ENCODE measurements around the gene CHD6. TPM values are rescaled to one million over a fixed set of nuclear protein-coding genes. Genes with fewer than 3 reads are reported as not detected.

Gene CHD6
- total RNA-seq, 1 experiment from 2014 or later = 80.5 TPM

DNA sequence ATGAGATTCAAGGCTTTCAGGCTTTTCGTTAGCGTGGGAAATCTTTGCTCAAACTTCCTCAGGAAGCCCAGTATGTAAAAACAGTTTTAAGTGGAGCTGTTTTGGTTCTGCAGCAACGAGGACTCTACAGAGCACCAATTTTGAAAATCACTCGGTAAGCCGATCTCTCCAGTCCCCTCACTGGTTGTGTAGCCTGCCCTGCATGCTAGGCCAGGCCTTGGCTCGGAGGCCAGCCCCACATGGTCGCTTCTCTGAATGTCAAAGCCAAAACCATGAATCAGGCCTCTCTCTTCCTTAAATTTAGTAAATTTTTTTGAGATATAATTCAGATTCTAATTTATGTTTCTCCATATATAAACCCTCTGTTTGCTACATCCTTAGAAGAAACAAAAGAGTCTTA, 108.0 kb downstream of the CHD6 start:
- TF ChIP-seq CTCF (IDR thresholded peaks at IDR 0.05; ENCODE audit: insufficient read depth in 1 of 2, low read depth in 1 of 2, low read length in 1 of 2, severe bottlenecking in 1 of 2, unreplicated experiment in 1 of 2) = no peak
- POLR2A ChIA-PET = no interaction called here
- Mint-ChIP-seq H3K4me3 (ENCODE audit: unreplicated experiment) (no peak overlapping the region), H3K4me1 (ENCODE audit: low read depth, unreplicated experiment) (peaks cover 25% of the 10 kb centered on the region), H3K27me3 (ENCODE audit: insufficient read depth, unreplicated experiment) (no peaks in the 10 kb centered on the region), H3K9me3 (ENCODE audit: unreplicated experiment) (peaks cover 16% of the 10 kb centered on the region), H3K27ac (ENCODE audit: unreplicated experiment) (no peak overlapping the region), H3K36me3 (ENCODE audit: insufficient read depth, unreplicated experiment) (peaks cover 24% of the 10 kb centered on the region)
- Histone ChIP-seq H3K27me3 (replicated peaks; ENCODE audit: control insufficient read depth, insufficient read depth, low read length) (no peaks in the 10 kb centered on the region), H3K9me3 (no peaks in the 10 kb centered on the region), H3K4me1 (peaks cover 7% of the 10 kb centered on the region), H3K4me3 (ENCODE audit: low read depth, low read length) (no peak overlapping the region), H3K36me3 (ENCODE audit: control insufficient read depth, insufficient read depth, low read length) (peaks cover 9% of the 10 kb centered on the region; the same call in 1 of the 2 replicates)
- DNase-seq = no peak
- no TSS peak for BruUV-seq (replicated peaks)
- intact Hi-C loops (cut with micrococcal nuclease; ENCODE audit: unreplicated experiment) = no loop called here
- CTCF ChIA-PET = no interaction called here

DNA sequence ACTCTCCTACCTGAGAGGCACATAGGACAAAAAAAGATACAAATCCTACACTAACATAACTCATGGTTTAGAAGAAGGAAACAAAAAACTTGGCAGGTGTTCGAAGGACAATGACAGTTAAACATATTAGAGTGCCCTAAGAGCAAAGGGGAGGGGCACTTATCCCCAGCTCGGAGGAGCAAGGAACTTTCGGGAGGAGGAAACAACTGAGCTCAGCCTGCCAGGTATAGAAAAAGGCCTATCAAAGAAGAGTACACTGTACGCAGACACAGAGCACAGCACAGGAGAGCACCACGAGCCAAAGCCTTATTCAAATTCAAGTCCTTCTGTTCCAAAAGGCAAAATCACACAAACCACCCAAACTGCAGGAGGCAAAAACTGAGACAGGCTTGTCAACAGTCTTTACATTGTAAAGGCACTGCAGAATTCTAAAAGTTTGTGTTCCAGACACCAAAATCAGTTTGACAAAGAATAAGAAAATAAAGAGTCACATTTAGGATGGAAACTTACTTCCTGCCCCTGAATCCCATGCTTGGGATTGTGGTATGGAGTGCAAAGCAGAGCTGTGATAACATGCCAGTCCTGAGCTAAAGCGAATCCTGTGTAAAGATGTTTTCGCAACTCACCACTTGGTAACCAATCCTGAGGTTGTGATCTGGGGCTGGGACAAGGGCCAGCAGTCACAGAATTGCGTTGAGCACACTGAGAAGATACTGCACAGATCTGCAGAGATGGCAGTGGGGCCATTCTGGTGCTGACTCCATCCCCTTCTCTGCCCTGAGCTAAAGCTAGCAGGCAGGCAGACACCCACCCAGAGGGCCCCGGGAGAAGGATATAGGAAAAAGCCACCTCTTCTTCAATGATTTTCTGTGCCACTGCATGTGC, 108.6 kb downstream of the CHD6 start:
- Mint-ChIP-seq H3K9me3 (ENCODE audit: unreplicated experiment) (peaks cover 16% of the 10 kb centered on the region), H3K4me1 (ENCODE audit: low read depth, unreplicated experiment) (peaks cover 25% of the 10 kb centered on the region), H3K4me3 (ENCODE audit: unreplicated experiment) (no peak overlapping the region), H3K27me3 (ENCODE audit: insufficient read depth, unreplicated experiment) (no peaks in the 10 kb centered on the region), H3K27ac (ENCODE audit: unreplicated experiment) (no peak overlapping the region), H3K36me3 (ENCODE audit: insufficient read depth, unreplicated experiment) (peaks cover 24% of the 10 kb centered on the region)
- BruUV-seq (replicated peaks) = no TSS peak
- peaks cover 8% of the 10 kb centered on the region; the same call in 1 of the 2 replicates for H3K36me3 ChIP-seq (ENCODE audit: control insufficient read depth, insufficient read depth, low read length)
- peak in 1 of 2 experiments; percentile 24 for DNase-seq
- H3K4me3 ChIP-seq (ENCODE audit: low read depth, low read length) = no peak overlapping the region
- ChIA-PET CTCF (no interaction called here), POLR2A (no interaction called here)
- peaks cover 3% of the 10 kb centered on the region; the same call in 1 of the 2 replicates for H3K9me3 ChIP-seq
- TF ChIP-seq CTCF (IDR thresholded peaks at IDR 0.05; ENCODE audit: insufficient read depth in 1 of 2, low read depth in 1 of 2, low read length in 1 of 2, severe bottlenecking in 1 of 2, unreplicated experiment in 1 of 2) = no peak
- peaks cover 7% of the 10 kb centered on the region for H3K4me1 ChIP-seq
- no peaks in the 10 kb centered on the region for H3K27me3 ChIP-seq (replicated peaks; ENCODE audit: control insufficient read depth, insufficient read depth, low read length)
- intact Hi-C loops (cut with micrococcal nuclease; ENCODE audit: unreplicated experiment) = no loop called here

DNA sequence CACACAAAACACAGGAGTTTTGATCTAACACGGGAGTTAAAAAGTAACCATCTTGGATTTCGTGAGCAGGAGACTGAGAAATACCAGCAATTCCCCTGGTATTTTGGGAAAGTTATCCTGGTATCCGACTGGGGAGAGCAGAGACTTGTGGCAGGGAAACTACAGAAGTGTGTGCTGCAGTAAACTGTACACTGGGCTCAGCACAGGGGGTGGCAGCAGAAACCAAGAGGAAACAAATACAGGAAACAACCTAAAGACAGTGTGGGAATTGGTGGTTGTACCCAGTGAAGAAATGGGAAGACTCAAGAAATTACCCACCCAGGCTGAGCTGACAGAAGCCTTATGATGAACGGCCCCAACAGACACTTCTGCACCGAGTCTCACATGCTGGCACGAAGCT, 109.8 kb downstream of the CHD6 start:
- Histone ChIP-seq H3K4me3 (ENCODE audit: low read depth, low read length) (no peak overlapping the region), H3K9me3 (peaks cover 3% of the 10 kb centered on the region; the same call in 1 of the 2 replicates), H3K27me3 (replicated peaks; ENCODE audit: control insufficient read depth, insufficient read depth, low read length) (no peaks in the 10 kb centered on the region), H3K4me1 (peaks cover 7% of the 10 kb centered on the region), H3K36me3 (ENCODE audit: control insufficient read depth, insufficient read depth, low read length) (peaks cover 6% of the 10 kb centered on the region; the same call in 1 of the 2 replicates)
- ChIA-PET POLR2A (no interaction called here), CTCF (no interaction called here)
- BruUV-seq (replicated peaks) = no TSS peak
- intact Hi-C loops (cut with micrococcal nuclease; ENCODE audit: unreplicated experiment) = no loop called here
- TF ChIP-seq CTCF (IDR thresholded peaks at IDR 0.05; ENCODE audit: insufficient read depth in 1 of 2, low read depth in 1 of 2, low read length in 1 of 2, severe bottlenecking in 1 of 2, unreplicated experiment in 1 of 2) = no peak
- DNase-seq = no peak
- peaks cover 25% of the 10 kb centered on the region for H3K9me3 Mint-ChIP-seq (ENCODE audit: unreplicated experiment)
- H3K4me1 Mint-ChIP-seq (ENCODE audit: low read depth, unreplicated experiment) = peaks cover 25% of the 10 kb centered on the region
- H3K27me3 Mint-ChIP-seq (ENCODE audit: insufficient read depth, unreplicated experiment) = no peaks in the 10 kb centered on the region
- peak overlapping the region; percentile 4 for H3K27ac Mint-ChIP-seq (ENCODE audit: unreplicated experiment)
- no peak overlapping the region for H3K4me3 Mint-ChIP-seq (ENCODE audit: unreplicated experiment)
- H3K36me3 Mint-ChIP-seq (ENCODE audit: insufficient read depth, unreplicated experiment) = peaks cover 24% of the 10 kb centered on the region
